Bronchial epithelial cell (primary cell): ENCODE measurements around the gene OSBPL5. TPM values are rescaled to one million over a fixed set of nuclear protein-coding genes. Genes with fewer than 3 reads are reported as not detected.

Experiments used
- DNase-seq: peaks from one replicate; pipeline ENCODE4 v3.0.0-alpha.2; 2010; ENCODE audit warnings: low read depth
- FAIRE-seq: peaks from 2 replicates; lab custom pipeline; 2011; peaks lifted over from hg19 to GRCh38; lab: Jason Lieb, UNC
- H3K27me3 ChIP-seq: 2 replicates; pipeline ENCODE4 v1.5.1; 2011; ENCODE audit warnings: low read length; ENCODE audit not compliant: control insufficient read depth, insufficient read depth
- H3K36me3 ChIP-seq: 2 replicates; pipeline ENCODE4 v1.5.1; 2011; ENCODE audit warnings: low read length; ENCODE audit not compliant: control insufficient read depth, insufficient read depth
- H3K4me3 ChIP-seq: 2 replicates; pipeline ENCODE4 v1.5.1; 2011; ENCODE audit warnings: mild to moderate bottlenecking, low read depth, low read length, control low read depth
- total RNA-seq: library from RNA; depleted of rRNA; stranded (reverse); fragments of >200 nt; gene quantifications from 2 replicates; pipeline ENCODE4 v1.2.1, GENCODE V29; 2014
- TF ChIP-seq, protein P1 (sequence below): IDR thresholded peaks from 2 replicates; pipeline ENCODE4 v1.5.1; 2011; ENCODE audit warnings: mild to moderate bottlenecking, moderate library complexity, low read length, control low read depth, inconsistent platforms; ENCODE audit not compliant: insufficient read depth, severe bottlenecking

Gene OSBPL5
- total RNA-seq, 1 donor from 2014 or later: 21.1 TPM

DNA sequence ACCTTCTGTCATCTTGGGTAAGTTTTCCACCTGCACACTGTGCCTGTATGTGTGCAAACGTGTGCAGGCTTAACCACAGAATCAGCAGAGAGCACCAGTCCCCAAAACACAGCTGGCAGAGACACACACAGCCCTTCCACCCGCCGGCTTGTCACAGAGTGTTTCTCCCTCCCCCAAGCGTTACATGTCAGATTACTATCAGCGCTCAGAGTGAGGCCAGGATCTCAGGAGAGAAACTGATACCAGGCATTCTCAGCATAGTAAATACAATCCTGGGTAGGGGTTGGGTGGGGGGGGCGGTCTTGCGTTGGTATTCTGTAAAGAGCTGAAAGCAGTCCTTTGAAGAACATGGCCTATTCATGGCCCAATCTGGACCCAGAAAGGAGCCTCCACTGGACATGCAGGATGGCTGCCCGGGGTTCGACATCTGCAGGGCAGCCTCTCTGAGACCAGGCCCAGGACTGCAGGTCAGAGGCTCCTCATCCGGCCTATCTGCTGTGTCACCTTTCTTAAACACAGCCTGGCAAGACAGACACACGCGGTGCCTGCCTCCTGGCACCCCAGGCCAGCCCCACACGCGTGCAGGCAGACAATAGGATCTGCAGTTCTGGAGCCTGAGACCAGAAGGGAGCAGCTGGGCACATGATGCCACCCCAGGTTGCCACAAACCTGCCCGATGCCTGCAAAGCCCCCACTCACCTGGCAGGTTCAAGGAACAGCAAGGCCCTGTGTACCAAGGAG lies 1.7 kb downstream of the OSBPL5 start:
- H3K27me3 ChIP-seq: peaks cover 10% of the 10 kb centered on the region
- DNase-seq: no peak
- H3K36me3 ChIP-seq: no peaks in the 10 kb centered on the region
- TF ChIP-seq, protein P1, sequence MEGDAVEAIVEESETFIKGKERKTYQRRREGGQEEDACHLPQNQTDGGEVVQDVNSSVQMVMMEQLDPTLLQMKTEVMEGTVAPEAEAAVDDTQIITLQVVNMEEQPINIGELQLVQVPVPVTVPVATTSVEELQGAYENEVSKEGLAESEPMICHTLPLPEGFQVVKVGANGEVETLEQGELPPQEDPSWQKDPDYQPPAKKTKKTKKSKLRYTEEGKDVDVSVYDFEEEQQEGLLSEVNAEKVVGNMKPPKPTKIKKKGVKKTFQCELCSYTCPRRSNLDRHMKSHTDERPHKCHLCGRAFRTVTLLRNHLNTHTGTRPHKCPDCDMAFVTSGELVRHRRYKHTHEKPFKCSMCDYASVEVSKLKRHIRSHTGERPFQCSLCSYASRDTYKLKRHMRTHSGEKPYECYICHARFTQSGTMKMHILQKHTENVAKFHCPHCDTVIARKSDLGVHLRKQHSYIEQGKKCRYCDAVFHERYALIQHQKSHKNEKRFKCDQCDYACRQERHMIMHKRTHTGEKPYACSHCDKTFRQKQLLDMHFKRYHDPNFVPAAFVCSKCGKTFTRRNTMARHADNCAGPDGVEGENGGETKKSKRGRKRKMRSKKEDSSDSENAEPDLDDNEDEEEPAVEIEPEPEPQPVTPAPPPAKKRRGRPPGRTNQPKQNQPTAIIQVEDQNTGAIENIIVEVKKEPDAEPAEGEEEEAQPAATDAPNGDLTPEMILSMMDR: no peak
- H3K4me3 ChIP-seq: no peak overlapping the region
- FAIRE-seq: no peak

DNA sequence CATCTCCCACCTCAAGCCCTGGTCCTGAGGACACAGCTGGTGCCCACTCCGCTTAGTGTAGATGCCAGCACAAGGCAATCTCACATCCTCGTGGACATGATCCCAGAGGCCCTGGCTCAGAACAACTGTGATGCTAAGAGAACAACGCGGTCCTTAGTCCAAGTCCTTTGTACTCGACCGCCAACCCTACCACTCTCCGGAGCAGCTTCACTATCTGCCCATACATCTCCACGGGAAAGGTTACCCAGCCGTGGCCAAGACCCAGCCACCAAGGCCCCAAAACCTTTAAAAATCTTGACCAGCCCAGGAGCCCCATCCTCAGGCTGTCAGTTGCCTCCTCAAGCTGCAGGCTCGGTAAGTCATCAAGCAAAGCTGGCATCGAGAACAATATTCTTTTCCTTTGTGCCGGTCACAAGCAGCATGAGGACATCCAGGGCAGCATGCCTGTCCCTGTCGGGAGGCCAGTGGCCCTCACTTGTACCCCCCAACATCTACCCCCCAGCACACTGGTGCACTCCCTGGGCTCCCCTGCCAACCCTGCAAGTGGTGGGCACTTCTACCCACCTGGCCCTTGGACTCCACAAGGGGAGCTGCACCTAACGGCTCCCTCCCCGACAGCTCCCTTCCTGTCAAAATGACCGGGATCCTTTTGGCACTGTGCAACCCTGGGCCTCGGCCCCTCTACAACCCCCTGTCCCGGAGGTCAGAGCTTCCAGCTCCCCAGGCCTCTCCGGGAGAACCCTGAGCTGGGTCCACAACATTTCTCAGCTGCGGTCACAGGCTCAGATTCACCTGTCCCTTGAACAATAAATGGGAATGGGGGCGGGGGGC lies 2.5 kb downstream of the OSBPL5 start:
- FAIRE-seq (no peak), DNase-seq (no peak)
- TF ChIP-seq, protein P1: no peak
- H3K36me3 ChIP-seq: no peaks in the 10 kb centered on the region
- H3K27me3 ChIP-seq: peaks cover 7% of the 10 kb centered on the region
- H3K4me3 ChIP-seq: no peak overlapping the region

DNA sequence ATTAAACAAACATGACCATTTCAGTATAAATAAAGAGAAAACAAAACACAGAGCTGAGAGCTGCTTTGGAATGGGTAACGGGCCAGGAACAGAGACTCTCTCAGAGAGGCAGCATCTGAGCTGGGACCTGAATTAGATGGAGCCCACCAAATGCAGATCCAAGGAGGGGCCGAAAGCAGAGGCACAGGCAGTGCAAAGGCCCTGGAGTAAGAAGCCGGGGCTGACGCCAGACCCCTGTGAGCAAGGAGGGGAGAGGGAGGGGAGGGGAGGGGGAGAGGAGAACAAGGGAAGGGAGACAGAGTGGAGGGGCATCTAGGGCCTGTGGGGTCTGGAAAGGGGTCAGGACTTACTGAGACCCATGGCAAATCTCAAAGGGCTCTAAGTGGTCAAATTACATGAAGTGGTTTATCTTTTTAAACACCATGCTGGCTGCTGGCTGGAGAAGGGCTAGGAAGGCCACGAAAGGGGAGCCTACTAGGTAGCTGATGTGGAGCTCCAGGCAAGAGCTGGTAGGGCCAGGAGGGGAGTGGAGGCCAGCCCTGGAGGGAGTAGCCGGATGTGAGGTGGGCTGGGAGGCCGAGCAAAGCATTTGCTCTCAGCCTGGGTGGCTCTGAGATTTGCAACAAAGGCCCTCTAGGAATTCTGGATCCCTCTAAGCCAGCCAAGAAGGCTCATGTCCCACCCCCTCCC lies 3.2 kb downstream of the OSBPL5 start:
- FAIRE-seq (no peak), DNase-seq (no peak)
- no peak overlapping the region for H3K4me3 ChIP-seq
- H3K27me3 ChIP-seq: peaks cover 5% of the 10 kb centered on the region
- no peaks in the 10 kb centered on the region for H3K36me3 ChIP-seq
- TF ChIP-seq, protein P1: no peak

DNA sequence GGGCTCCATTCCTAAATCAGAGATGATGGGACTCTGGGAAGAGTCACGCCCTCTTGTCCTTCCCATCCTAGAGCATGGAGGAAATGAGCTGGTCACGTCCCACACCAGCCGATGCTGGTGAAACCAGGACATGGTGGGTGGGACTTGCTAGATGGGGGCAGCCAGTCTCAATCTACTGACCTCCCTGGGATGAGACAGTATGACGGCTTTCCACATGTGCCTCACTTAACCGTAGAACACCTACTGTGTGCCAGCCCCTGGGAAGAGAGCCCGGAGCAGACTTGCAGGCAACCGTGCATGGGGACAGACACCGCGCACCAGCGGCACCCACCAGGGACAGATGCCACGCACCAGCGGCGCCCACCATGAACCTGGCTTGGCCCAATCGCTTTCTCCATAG lies 3.8 kb downstream of the OSBPL5 start:
- FAIRE-seq: no peak
- H3K27me3 ChIP-seq: peaks cover 2% of the 10 kb centered on the region
- TF ChIP-seq, protein P1: no peak
- DNase-seq: no peak
- no peak overlapping the region for H3K4me3 ChIP-seq
- no peaks in the 10 kb centered on the region for H3K36me3 ChIP-seq

DNA sequence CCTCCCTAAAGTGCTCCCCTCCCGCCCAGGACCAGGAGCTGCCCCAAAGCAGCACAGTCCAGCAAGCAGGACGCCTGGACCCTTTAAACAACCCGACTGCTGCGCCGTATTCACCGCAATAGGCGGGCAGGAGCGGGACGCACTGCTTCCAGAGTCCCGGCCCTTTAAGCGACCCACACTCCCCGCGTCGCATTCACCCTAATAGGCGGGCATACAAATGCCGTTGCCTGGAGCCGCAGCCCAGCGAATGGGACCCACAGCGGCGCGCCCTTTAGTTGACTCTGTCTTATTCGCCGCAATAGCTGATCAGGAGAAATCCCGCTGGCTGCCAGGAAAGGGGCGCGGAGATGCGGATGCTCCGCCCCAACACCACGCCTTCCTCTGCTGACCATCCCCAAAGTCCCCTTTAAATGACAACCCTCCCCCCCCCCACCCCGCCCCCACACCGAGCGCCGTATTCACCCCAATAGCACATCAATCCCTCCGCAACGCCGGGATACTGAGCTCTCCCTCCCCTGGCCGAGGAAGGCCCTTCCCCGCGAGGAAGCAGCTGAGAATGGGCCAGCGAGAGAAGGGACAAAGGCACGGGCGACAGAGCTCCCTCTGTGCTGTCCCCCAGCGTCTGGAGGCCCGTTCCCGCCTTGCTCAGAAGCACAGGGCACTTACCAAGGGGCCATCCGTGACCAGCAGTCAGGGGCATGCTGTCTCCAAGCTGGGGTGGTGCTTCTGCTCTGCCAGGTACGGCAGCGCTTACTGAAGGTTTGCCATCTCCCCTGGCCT lies 4.7 kb downstream of the OSBPL5 start:
- Histone ChIP-seq H3K36me3 (no peaks in the 10 kb centered on the region), H3K27me3 (no peaks in the 10 kb centered on the region), H3K4me3 (peak overlapping the region; percentile 26)
- FAIRE-seq (no peak), DNase-seq (peak; percentile 58)
- TF ChIP-seq, protein P1: no peak
